Activated T-cell treated with anti-CD3 and anti-CD28 coated beads, Interleukin-2, amount 50 U/mL, for 72 hours (primary cell): ENCODE measurements around the gene ITGB2. TPM values are rescaled to one million over a fixed set of nuclear protein-coding genes. Genes with fewer than 3 reads are reported as not detected.
A peak's percentile ranks its signal among the peaks of the same experiment; 100 is the strongest.
"Not testable (repeated sequence)": the region's sequence is repeated elsewhere in the genome, so short reads cannot be mapped to it uniquely, and the experiment has no call there.

Experiments
- ATAC-seq, 2 donors: fragments of 150-1000 bp; cut with Tn5 transposase; replicated peaks in 1 of 2; 2 replicates each; pipeline ENCODE4 v1.10.0; 2021; ENCODE audit warnings: moderate library complexity in 2 of 2, mild to moderate bottlenecking in 1 of 2
- DNase-seq, 2 donors: peaks; one replicate each; pipeline ENCODE4 v3.0.0; 2021 to 2022; ENCODE audit warnings: mixed read lengths in 1 of 2
- H3K27ac Mint-ChIP-seq: one replicate; pipeline ENCODE4 v1.8.0; 2022; ENCODE audit warnings: mild to moderate bottlenecking, moderate library complexity, mixed read lengths
- H3K27me3 Mint-ChIP-seq: one replicate; pipeline ENCODE4 v1.8.0; 2022; ENCODE audit warnings: low read depth, mixed read lengths
- H3K36me3 Mint-ChIP-seq, 2 donors: one replicate each; pipeline ENCODE4 v1.8.0; 2022; ENCODE audit warnings: mixed read lengths in 2 of 2, mild to moderate bottlenecking in 1 of 2; ENCODE audit not compliant: insufficient read depth in 2 of 2
- H3K4me1 Mint-ChIP-seq: one replicate; pipeline ENCODE4 v1.8.0; 2022; ENCODE audit warnings: low read depth, mixed read lengths
- H3K4me3 Mint-ChIP-seq, 2 donors: one replicate each; pipeline ENCODE4 v1.8.0; 2022; ENCODE audit warnings: mild to moderate bottlenecking in 2 of 2, mixed read lengths in 2 of 2, moderate library complexity in 2 of 2
- H3K9me3 Mint-ChIP-seq, 2 donors: one replicate each; pipeline ENCODE4 v1.8.0; 2022; ENCODE audit warnings: mixed read lengths in 2 of 2
- total RNA-seq, 2 donors: library from RNA; stranded (reverse); gene quantifications; one replicate each; pipeline ENCODE4 v1.2.3, GENCODE V29; 2022

The ITGB2 gene
- total RNA-seq, 2 donors from 2014 or later = 248 to 287 TPM

DNA sequence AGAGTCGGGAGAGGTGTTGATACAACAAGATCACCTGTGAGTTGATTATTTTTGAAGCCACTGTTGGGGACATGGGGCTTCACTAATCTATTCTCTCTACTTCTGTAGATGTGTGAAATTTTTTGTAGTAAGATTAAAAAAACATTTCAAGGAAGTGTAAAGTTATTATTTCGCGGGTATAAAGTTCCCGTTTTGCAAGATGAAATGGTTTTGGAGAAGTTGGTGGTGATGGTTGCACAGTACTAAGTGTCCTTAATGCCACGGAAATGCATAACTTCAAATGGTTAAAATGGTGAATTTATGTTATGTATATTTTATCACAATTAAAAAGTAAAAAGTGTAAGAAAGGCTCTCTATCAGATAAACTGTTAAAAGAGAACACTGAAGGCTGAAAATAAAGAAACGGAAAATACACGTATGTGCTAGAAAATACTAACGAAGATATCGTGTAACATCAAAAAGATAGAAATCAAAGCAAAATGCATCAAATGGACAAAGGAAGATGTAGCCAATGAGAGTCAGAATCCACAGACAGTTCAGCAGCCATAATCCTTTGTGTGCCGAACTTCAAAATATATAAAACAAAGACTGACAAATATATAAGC, 2.9 kb upstream of the ITGB2 start:
- Mint-ChIP-seq H3K4me1 (peaks cover 86% of the 10 kb centered on the region), H3K4me3 (peak overlapping the region; percentile 73 to 81), H3K27me3 (no peaks in the 10 kb centered on the region), H3K27ac (peak overlapping the region; percentile 45), H3K36me3 (peaks cover 6 to 7% of the 10 kb centered on the region in 2 donors), H3K9me3 (no peaks in the 10 kb centered on the region)
- DNase-seq (no peak), ATAC-seq (no peak)

DNA sequence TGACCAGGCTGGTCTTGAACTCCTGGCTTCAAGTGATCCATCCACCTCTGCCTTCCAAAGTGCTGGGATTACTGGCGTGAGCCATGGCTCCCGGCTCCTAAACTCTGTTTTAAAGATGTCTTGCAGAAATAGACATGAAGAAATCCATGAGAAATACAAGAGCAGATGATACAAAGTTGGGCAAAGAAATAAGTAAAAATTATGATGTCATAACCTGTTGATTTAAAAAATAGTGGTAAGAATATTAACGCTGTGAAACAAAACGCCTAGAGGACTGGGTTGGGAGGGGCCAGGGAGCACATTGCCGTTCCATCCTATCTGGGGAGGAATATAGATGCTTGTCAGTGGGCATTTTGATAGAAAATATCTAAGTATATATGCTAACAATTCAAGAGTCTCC, 1.2 kb upstream of the ITGB2 start:
- ATAC-seq (no peak), DNase-seq (no peak)
- Mint-ChIP-seq H3K4me1 (peaks cover 86% of the 10 kb centered on the region), H3K27ac (peak overlapping the region; percentile 44), H3K36me3 (peaks cover 7% of the 10 kb centered on the region in 2 donors), H3K9me3 (no peaks in the 10 kb centered on the region), H3K4me3 (peak overlapping the region; percentile 81 to 100), H3K27me3 (no peaks in the 10 kb centered on the region)

DNA sequence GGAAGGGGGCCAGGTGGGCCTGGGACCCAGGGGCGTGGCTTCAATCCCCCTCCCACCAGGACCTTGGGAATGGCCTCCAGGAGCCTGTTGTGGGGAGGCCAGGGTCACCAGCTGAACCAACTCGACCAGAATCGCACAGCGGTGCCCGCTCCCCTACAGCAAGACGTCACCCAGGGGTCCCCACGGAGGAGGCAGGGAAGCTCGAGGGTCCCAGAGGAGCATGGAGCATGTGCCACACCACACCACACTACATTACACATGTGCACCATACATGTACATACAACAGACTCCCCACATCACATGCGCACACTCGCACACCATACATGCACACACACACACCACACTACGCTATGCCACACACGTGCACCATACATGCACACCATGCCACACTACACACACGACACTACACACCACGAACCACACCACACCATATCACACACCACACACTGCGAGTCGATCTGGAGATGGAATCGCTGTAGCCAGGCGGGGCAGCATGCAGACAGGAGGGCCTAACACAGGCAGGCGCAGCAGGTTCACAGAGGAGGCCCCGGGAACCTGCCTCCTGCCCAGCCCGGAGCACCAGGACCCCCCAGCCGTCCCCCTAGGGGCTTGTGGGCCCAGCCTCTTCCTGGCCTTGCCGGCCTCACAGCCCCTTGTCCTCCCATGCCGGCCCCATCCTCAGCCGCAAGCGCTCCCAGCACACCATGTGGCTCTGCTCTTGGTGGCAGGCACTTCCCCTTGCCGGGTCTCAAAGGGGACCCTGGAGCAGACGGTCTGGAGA, 596 bp downstream of the ITGB2 start:
- peak overlapping the region; percentile 53 for H3K27ac Mint-ChIP-seq
- peak overlapping the region; percentile 87 to 100 for H3K4me3 Mint-ChIP-seq
- H3K27me3 Mint-ChIP-seq = no peaks in the 10 kb centered on the region
- H3K9me3 Mint-ChIP-seq = no peaks in the 10 kb centered on the region
- peaks cover 7% of the 10 kb centered on the region in 2 donors for H3K36me3 Mint-ChIP-seq
- H3K4me1 Mint-ChIP-seq = peaks cover 86% of the 10 kb centered on the region
- DNase-seq = peak in 1 of 2 donors; percentile 24
- ATAC-seq = peak; percentile 25 to 38

DNA sequence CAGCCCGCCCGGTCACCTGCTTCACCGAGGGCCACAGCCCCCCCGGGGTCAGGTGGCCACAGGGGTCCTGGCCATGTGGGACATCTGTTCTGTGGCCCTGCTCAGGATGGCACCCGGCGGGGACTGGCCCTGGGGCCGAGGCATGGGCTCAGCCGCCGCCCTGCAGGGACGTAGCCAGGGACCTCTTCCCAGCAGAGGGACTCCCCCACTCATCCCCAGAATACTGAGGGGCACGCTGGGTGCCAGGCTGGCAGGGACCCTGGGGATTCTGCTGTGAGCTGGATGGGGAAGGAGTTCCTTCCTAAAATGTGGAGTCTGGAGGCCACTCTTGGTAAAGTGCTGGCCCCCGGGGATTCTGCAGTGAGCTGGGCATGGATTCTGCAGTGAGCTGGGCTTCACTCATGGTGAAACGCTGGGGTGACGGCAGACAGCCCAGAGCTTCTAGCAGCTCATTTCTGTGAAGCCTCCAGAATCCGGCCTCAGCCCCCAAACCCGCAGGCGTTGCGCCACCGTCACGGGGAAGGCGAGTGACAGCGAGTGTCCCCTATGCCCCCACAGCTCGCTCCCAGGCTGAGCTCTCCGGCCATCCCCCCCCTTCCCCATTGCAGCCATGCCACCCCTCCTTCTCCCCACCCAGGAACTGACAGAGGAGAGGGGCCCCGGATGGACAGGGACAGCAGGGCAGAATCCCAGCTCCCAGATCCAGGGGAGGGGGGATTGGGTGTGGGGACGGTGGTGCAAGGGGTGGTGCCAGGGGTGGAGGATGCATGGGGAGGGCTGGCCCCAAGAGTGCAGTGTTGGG, 1.4 kb downstream of the ITGB2 start:
- H3K27ac Mint-ChIP-seq = peak overlapping the region; percentile 32
- peak overlapping the region; percentile 87 to 100 for H3K4me3 Mint-ChIP-seq
- no peaks in the 10 kb centered on the region for H3K9me3 Mint-ChIP-seq
- peaks cover 86% of the 10 kb centered on the region for H3K4me1 Mint-ChIP-seq
- peak; percentile 42 to 55 for DNase-seq
- ATAC-seq = peak; percentile 21 to 41
- peaks cover 7% of the 10 kb centered on the region in 2 donors for H3K36me3 Mint-ChIP-seq
- no peaks in the 10 kb centered on the region for H3K27me3 Mint-ChIP-seq

GRCh38 chr21:44918581-44919033, 2.1 kb downstream of the ITGB2 start:
- ATAC-seq = no peak
- Mint-ChIP-seq H3K4me1 (peaks cover 85% of the 10 kb centered on the region), H3K9me3 (no peaks in the 10 kb centered on the region), H3K4me3 (peak overlapping the region; percentile 87 to 100), H3K27me3 (no peaks in the 10 kb centered on the region), H3K27ac (peak overlapping the region; percentile 92), H3K36me3 (peaks cover 8 to 9% of the 10 kb centered on the region in 2 donors)
- DNase-seq = no peak

- no peaks in the 10 kb centered on the region for H3K9me3 Mint-ChIP-seq
- H3K36me3 Mint-ChIP-seq = peaks cover 8 to 9% of the 10 kb centered on the region in 2 donors
- H3K27me3 Mint-ChIP-seq = no peaks in the 10 kb centered on the region
- ATAC-seq = no peak
- peak overlapping the region; percentile 87 to 100 for H3K4me3 Mint-ChIP-seq
- H3K4me1 Mint-ChIP-seq = peaks cover 86% of the 10 kb centered on the region
- no peak for DNase-seq
- H3K27ac Mint-ChIP-seq = no peak overlapping the region
Measured at GRCh38 chr21:44918107-44918470, 2.6 kb downstream of the ITGB2 start.

DNA sequence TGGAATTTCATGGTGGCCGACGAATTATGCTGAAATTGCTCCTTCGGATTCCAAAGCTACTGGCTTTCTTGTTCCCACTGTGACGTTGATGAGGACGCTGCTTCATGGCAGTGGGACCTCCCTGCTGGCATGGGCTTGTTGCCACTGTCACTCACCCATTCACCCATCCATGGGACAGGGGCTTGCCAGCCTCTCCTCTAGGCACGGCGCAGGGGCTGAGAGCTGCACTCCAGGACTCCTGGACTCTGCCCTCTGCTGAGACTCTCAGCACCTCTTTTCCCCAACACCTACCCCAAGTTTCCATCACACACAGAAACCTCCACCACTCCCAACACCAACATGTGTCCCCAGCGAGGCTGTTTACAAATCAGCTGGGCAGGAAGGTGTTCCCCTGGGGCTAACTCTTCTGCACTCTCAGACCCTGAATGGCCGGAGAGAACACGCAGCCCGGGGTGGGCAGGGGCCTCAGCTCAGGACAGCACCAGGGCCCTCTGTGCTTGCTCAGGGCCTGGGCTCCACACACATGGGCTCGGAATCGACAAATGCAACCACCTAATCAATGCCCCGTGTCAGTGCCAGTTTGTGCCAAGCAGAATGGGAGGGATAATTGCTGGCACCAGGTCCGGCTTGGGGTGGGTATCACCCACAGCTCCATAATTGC, 3.1 kb downstream of the ITGB2 start:
- Mint-ChIP-seq H3K4me3 (peak overlapping the region; percentile 87 to 100), H3K9me3 (no peaks in the 10 kb centered on the region), H3K27me3 (no peaks in the 10 kb centered on the region), H3K36me3 (peaks cover 8 to 9% of the 10 kb centered on the region in 2 donors), H3K27ac (peak overlapping the region; percentile 15), H3K4me1 (peaks cover 82% of the 10 kb centered on the region)
- ATAC-seq (no peak), DNase-seq (no peak)

GRCh38 chr21:44916965-44917364, 3.7 kb downstream of the ITGB2 start:
- H3K4me1 Mint-ChIP-seq = peaks cover 81% of the 10 kb centered on the region
- H3K27ac Mint-ChIP-seq = peak overlapping the region; percentile 80

GRCh38 chr21:44914176-44914874, 6.4 kb downstream of the ITGB2 start:
- Mint-ChIP-seq H3K27me3 (no peaks in the 10 kb centered on the region), H3K4me1 (peaks cover 83% of the 10 kb centered on the region)
- DNase-seq = peak; percentile 76 to 79

More at GRCh38 chr21:44916965-44917364, 3.7 kb downstream of the ITGB2 start:
- H3K27me3 Mint-ChIP-seq = no peaks in the 10 kb centered on the region
- DNase-seq (no peak), ATAC-seq (no peak)
- H3K36me3 Mint-ChIP-seq = peaks cover 8 to 9% of the 10 kb centered on the region in 2 donors
- H3K9me3 Mint-ChIP-seq = no peaks in the 10 kb centered on the region
- H3K4me3 Mint-ChIP-seq = peak overlapping the region; percentile 47 to 87

GRCh38 chr21:44913425-44914175, 7.1 kb downstream of the ITGB2 start:
- DNase-seq (no peak), ATAC-seq (no peak)
- Mint-ChIP-seq H3K27me3 (no peaks in the 10 kb centered on the region), H3K36me3 (peaks cover 6 to 12% of the 10 kb centered on the region in 2 donors), H3K4me3 (peak overlapping the region; percentile 87 to 93), H3K9me3 (no peaks in the 10 kb centered on the region), H3K27ac (peak overlapping the region; percentile 49), H3K4me1 (peaks cover 87% of the 10 kb centered on the region)

More at GRCh38 chr21:44914176-44914874, 6.4 kb downstream of the ITGB2 start:
- H3K4me3 Mint-ChIP-seq = peak overlapping the region; percentile 87 to 93
- peaks cover 2 to 8% of the 10 kb centered on the region in 2 donors for H3K36me3 Mint-ChIP-seq
- H3K27ac Mint-ChIP-seq = peak overlapping the region; percentile 49
- no peaks in the 10 kb centered on the region for H3K9me3 Mint-ChIP-seq
- peak; percentile 81 to 82 for ATAC-seq

- ATAC-seq, H3K9me3 Mint-ChIP-seq, DNase-seq, H3K27me3 Mint-ChIP-seq: not testable (repeated sequence)
- Mint-ChIP-seq H3K4me3 (peak overlapping the region; percentile 87 to 93), H3K27ac (peak overlapping the region; percentile 26), H3K36me3 (peaks cover 6 to 15% of the 10 kb centered on the region in 2 donors), H3K4me1 (peaks cover 85% of the 10 kb centered on the region)
Measured at GRCh38 chr21:44912506-44913412, 7.9 kb downstream of the ITGB2 start.
